Midbrain (tissue), 1 donor: ENCODE measurements around the gene PRTFDC1.
"Not testable (repeated sequence)": the region's sequence is repeated elsewhere in the genome, so short reads cannot be mapped to it uniquely, and the experiment has no call there.

Experiments
- DNase-seq: peaks from one replicate; lab custom pipeline; 2025; lab: John Stamatoyannopoulos, UW

The PRTFDC1 gene

GRCh38 chr10:24843256-24843655 is 109.2 kb downstream of the PRTFDC1 start:
- no peak for DNase-seq

- DNase-seq, result no peak
These were observed 109.5 kb downstream of the PRTFDC1 start for GRCh38 chr10:24842856-24843255.

- no peak for DNase-seq
These were observed 110.9 kb downstream of the PRTFDC1 start for GRCh38 chr10:24841530-24841929.

- DNase-seq, result no peak
These were observed 111.6 kb downstream of the PRTFDC1 start for GRCh38 chr10:24840784-24841183.

- not testable (repeated sequence) for DNase-seq
These were observed 114.6 kb downstream of the PRTFDC1 start for GRCh38 chr10:24837781-24838180.

- DNase-seq, result no peak
These were observed 117.5 kb downstream of the PRTFDC1 start for GRCh38 chr10:24834869-24835268.

GRCh38 chr10:24826009-24826408 is 126.4 kb downstream of the PRTFDC1 start:
- DNase-seq, result no peak

- no peak for DNase-seq
These were observed 126.9 kb downstream of the PRTFDC1 start for GRCh38 chr10:24825551-24825950.

- DNase-seq, result no peak
These were observed 127.9 kb downstream of the PRTFDC1 start for GRCh38 chr10:24824536-24824935.

- DNase-seq, result no peak
These were observed 128.3 kb downstream of the PRTFDC1 start for GRCh38 chr10:24824124-24824523.

- no peak for DNase-seq
These were observed 129.8 kb downstream of the PRTFDC1 start for GRCh38 chr10:24822590-24822989.

GRCh38 chr10:24821986-24822385 is 130.4 kb downstream of the PRTFDC1 start:
- DNase-seq, result no peak

- DNase-seq, result no peak
These were observed 135.5 kb downstream of the PRTFDC1 start for GRCh38 chr10:24816868-24817396.

GRCh38 chr10:24814568-24815313 is 137.7 kb downstream of the PRTFDC1 start:
- DNase-seq, result no peak

- no peak for DNase-seq
These were observed 138.6 kb downstream of the PRTFDC1 start for GRCh38 chr10:24813856-24814255.

- DNase-seq, result peak; percentile 43
These were observed 146.1 kb downstream of the PRTFDC1 start for GRCh38 chr10:24806262-24806661.

- DNase-seq, result no peak
These were observed 147.4 kb downstream of the PRTFDC1 start for GRCh38 chr10:24804956-24805355.

- DNase-seq, result no peak
These were observed 148.0 kb downstream of the PRTFDC1 start for GRCh38 chr10:24804392-24804791.

GRCh38 chr10:24802378-24802777 is 150.0 kb downstream of the PRTFDC1 start:
- DNase-seq, result no peak

- no peak for DNase-seq
These were observed 151.5 kb downstream of the PRTFDC1 start for GRCh38 chr10:24800861-24801260.
